GM18868 (cell line): ENCODE results near the gene FAM78B.

Experiments used
- ATAC-seq: cut with Tn5 transposase; IDR thresholded peaks from one replicate; pipeline ENCODE4 v1.9.1; 2021; ENCODE audit warnings: mild to moderate bottlenecking, moderate library complexity; ENCODE audit not compliant: unreplicated experiment

FAM78B gene

DNA sequence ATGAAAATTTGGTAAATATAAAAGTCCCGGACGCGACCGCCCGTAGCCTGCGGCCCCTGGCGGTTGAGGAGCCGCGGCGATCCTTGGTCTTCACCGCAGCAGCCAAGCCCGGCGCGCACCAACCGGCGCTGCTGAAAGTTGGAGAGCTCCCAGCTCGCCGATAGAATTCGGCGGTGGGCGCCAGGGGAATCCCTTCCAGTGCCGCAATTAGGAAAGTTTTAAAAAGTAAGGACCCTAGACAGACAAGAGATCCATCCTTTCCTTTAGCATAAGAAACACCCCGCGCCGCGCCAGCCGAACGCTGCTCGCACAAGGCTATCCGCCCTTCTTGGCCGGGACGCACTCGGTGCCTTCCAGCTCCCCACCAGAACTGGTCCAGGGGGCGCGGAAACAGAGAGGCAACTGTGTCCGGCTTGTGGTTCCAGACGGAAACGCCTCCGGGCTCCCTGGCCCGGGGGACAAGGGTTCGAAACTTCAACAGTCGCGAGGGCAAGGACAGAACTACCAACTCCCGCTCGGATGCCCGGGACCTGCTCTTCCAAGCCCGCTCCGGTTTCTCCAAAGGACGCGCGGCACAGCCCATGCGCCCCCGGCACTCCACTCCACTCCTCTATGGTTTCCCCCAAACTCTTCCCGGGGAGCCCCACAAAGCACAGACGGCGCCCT lies 1.7 kb downstream of the FAM78B start:
- peak; percentile 22 for ATAC-seq

DNA sequence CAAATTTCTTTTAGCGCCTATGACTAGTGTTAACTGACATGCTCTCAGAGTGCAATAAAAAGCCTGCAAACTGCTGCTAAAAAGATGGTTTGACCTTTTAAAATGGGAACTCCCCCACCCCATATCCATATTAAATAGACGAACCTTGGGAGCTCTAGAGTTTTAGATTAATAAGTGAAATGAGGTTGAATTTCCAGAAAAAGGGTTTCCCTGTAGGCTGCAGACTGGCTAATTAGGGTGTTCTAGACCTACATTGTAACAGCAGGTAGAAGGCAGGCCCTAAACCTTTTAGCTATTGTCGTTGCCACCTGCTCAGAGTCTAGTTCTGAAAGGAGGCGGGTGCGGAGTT lies 2.2 kb downstream of the FAM78B start:
- ATAC-seq, result no peak

DNA sequence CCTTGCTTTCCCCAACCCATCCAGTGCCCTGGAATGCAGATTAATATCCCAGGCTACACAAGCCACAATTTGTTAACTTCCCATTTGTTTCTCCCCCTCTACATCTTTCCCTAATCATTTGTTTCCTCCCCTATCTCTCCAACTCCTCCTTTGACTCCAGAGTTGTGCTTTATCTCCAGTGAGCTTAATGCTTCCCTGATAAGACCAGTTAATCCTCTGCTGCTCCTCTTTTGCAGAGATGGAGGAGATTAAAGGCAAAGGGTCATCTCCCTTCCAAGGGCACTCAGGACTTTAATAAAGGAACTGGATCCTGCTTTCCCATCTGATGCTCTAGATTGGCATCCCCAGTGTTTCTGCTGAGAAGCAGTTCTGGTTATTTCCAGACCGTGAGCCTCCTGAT lies 7.1 kb downstream of the FAM78B start:
- ATAC-seq, result no peak

DNA sequence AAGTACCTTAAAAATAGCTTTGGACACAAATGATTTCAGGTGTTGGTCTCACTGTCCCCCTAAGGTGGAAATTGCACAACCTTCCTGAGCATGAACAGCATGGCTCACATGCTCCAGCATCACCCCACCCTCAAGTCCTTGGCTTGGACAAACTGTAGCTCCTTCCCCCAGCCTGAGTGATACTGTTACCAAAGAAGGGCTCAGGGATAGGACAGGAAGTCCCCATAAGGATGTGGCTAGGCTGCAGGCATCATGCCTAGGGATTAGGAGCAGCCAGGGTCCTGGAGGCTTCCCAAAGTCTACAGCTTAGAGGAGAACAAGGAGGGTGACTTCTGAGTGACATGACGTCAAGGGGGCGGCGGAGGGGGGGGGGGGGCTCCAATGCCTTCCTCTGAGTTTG lies 10.1 kb downstream of the FAM78B start:
- ATAC-seq, result no peak

DNA sequence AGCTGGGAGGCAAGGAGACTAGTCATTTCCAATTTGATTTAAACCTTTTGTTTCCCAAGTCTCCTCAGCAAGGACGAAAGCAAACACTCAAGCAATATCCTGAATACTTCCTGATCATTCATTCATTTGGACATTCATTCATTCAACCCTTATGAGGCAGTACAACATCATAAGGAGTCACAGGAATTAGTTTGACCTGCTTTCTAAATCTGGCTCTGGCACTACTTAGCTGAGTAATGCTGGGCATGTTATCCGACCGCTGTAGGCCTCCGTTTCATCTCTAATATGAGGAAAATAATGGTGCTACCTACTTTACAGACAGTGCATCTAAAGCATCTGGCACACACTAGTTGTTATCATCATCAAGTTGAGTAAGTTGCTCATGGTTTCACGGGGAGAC lies 11.7 kb downstream of the FAM78B start:
- ATAC-seq, result no peak

DNA sequence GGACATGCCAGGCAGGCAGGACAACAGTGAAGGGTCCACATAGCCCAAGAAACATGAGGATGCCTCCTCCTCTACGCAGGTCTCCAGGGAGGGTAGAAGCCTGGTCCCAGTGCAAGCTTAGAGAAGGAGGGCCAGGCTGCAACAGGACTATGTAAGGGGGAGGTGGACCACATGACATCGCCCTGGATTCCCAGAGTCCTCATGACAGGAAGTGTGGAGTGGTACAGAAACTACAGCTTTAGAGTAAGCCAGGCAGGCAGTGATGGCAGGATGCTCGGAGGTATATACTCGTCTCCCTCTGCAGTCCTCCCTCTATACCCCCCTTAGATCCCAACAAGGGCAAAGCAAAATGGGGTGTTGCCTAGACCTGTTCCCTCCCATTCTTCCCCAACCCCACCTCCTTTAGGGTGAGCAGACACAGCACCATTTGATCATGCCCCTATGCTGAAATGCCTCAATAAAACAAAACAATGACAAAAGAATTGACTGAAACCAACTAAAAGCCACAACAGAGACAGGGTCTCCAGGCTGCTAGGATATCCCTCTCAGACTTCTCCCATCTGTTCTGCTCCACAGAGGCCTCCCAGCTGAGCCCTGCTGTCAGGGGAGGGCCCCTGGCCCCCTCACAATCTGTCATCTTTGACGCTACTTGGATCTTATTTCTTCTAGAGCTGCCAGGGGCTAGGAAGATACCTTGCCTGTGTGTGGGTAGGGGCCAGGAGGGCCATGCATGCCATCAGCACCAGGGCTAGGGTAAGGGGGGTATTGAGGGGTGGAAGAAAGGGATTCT lies 13.1 kb downstream of the FAM78B start:
- ATAC-seq, result no peak

DNA sequence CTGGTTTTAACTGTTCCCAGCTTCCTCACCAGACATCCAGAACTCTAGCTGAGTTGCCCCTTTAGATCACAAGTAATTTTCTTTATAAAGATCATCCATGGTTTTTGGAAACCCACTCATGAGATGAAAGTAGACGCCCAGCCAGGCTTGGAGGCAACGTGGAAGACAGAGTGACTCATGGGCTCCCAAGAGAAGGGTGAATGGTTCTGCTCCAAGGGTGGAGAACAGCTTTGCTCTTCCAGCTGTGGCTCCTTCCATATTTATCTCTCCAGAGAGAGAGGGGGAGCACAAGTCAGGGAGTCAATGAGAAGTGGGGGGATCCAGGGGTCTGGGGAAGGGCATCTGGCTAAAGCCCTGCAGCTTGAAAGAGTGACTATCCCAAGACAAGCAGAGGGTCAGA lies 13.8 kb downstream of the FAM78B start:
- no peak for ATAC-seq

DNA sequence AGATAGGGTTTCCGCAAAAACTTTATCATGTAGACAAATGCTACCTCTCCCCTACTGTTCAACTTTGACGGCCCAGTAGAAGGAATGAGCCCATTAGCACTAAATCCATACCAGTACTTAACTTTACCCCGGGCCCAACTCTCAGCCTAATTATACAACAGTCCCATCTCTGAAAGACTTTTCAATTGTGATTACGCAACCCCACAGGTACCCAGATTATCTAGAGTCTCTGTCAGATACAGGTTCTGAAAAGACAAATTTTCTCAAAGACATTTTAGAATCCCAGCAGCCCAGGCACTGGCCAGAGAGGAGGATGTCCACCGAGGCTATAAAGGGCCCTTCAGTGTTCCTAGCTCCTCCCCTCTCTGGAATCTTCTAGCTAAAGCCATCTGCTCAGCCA lies 15.0 kb downstream of the FAM78B start:
- no peak for ATAC-seq

DNA sequence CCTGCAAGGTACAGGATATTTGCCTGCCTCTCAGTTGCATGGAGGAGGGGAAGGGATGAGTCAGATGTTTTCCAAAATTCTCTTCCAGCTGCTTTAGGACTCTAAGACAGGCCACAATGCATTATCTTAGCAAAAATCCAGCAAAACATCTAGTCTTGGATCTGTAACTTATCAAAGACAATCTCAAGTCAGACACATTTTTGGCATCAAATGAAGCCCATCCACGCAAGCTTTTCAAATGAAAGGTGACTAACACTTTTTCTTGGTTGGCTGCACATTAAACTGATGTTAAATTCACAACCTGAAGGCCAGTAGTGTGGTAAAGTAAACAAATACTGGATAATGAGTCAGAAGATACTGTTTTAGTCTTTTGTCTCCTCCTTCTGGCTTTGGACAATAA lies 21.3 kb downstream of the FAM78B start:
- no peak for ATAC-seq

DNA sequence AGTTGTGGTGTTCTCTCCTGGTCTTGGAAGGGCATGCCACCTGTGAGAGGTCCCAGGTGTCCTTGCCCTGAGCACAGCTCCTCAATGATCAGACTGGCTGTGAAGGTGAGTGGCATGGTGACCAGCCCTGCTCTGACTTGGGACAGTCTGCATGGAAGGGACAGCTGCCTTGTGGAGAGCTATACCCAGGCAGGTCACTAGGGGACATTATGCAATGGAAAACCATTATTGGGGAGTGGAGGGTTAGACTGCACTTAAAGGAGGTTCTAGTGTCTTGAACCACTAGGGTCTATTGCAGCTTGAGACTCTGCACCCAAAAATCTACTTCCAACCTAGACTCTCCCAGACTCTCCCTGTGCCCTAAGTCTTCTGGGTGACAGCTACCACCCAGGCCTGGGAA lies 24.8 kb downstream of the FAM78B start:
- ATAC-seq, result no peak

DNA sequence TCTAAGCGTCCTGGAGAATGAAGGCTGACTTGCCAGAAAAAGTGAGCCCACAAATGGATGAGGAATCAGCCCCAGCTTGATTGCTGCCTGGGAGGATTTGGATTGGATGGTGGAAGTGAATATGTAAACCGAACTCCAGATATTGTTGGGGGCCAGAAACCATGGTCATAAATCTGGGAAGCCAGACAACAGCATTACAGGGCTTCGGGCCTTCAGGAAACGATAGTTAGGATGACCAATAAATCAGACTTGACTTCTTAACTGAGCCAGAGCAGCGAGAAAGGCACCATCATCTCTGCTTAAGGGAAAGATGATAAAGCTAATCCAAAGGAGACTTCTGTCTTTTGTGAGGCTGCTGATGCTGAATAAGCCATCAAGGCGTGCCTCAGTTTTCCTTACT lies 26.6 kb downstream of the FAM78B start:
- no peak for ATAC-seq

DNA sequence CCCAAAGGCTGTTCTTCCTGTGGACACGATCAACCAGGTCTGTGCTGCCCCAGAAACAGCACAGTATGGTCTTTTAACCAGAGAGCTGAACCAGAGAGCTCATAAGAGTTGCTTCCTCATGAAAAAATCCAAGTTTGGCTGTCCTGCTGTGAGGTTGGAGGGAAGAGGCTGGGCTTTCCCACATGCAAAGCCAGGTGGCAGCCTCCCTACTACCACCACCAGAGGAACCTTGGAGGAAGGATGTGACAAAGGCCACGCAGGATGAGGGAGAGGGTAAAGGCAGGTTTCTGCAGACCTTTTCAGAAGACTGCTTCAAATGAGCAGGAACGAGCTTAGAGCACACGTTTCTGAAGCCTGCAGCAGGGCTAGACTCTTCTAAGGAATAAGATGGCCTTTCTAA lies 27.1 kb downstream of the FAM78B start:
- ATAC-seq, result no peak

DNA sequence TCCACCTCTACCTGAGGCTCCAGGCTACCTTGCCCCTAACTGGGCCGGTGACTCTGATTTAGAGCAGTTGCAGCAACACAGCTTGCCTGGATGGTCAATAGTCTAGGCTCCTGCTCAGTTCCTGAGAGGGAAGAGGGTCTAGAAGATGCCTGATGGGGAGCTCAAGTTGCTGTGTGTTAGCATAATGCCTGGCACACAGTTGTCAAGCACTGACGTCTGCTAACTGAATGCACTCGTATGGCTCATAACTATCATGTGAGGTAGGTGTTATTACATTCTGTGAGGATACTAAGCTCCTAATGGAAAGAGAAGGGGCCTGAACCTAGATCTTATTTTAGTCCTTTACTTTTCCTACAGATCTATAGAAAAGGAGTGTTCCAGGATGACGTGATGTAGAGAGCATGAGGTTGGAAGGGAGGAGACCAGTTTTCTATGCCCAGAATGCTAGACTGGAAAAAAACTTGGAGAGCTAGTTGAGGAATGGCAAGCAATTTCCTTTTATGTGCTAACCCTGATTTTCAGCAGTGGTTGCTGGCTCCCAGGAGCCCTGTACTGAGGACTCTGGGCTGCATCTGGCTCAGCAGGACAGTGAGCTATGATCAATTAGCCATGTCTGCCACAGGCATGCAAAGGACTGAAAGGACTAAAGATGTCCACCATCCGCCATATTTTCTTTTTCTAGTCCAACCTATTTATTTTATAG lies 30.0 kb downstream of the FAM78B start:
- no peak for ATAC-seq

DNA sequence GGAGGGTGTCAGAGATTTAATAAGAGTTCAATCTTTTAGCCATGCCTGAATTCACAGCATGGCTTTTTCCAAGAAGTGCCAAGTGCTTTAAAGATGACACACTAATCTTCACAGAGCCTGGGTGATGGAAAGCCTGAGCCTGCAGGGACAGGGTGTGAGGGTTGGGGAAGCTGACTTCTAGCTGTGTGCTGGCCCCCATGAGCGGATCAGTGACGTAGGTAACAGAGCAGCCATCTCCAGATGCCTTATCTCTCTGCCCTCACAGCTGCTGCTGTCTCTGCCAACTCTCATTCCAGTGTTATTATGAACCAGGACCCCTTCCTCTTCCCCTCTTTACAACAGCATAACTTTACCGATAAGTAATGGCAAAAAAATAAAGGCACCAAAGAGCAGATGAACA lies 30.6 kb downstream of the FAM78B start:
- no peak for ATAC-seq

DNA sequence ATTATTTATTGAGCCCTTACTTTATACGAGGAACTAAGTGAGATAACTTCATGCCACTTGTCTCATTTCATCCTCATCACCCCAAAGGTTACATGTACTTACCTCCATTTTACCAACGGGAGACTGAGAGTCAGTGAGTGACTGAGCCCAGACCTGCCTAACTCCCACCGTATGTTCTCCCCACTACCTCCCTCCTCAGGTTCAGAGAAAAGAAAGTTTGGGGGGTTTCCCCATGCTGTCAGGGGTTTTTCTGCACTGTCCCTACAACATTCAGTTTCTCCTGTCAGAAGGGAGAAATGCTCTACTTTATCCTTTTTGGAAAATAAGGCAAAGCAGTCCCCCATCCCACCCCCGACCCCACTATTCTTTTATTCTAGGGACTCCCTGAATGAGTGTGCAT lies 32.9 kb downstream of the FAM78B start:
- ATAC-seq, result peak; percentile 88

DNA sequence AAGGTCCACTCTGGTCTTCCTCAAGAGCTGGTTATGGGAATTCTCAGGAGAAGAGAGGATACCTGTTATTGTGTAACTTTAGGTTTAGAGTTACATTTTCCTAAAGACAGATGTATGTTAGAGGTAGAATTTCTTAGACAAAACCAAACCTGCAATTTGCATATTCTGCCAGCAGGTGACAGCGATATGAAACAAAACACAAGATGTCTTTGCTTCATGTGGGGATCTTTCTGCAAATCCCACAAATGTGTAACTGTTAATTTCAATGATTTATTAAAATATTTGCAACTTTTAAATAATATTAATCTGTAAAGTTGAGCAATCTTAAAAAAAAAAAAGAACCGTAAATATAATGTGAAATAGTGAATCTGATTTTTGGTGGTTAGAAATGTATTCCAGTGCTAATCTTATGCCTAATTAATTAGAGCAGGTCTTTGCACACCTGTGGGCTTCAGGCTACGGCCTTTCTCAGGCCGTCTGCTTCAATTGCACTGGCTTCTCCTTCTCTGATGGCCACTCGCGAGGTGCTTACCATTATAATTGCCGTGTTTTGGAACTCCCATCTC lies 33.4 kb downstream of the FAM78B start:
- ATAC-seq, result peak; percentile 9

DNA sequence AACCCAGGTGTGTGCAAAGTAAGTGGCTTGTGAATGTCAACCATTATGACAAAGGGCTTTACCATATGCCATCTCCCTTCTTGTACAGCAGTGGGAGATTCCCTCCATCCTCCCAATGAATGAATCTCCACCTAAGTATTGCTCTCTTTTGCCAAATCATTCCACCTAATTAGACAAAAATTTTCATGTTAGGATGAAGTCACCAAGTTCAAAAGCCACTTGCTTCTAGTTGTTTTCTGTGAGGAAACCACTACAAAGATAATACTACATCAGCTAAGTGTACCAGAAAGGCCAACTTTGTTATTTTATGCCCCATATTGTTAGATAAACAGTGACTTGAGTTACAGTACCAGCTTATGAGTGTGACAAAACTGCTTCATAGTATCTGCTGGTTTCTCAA lies 34.3 kb downstream of the FAM78B start:
- ATAC-seq, result no peak

DNA sequence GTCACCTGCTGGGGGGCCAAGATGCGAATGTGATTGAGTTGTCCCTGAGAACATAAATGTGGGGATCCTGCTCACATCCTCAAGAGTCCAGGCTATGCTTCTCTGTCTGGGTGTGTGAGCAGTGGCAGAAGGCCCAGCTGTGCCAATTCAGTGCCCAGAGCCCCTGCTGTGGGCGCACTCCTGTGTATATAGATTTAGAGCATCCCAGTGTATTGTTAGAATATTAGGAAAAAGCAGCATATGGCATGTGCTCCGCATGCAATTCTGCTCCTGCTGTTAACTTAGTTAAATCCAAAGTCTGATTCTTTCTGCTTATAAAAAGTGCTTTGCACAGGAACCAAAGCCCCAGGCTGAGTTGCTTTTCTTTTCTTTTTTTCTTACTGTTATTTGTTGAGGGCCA lies 37.8 kb downstream of the FAM78B start:
- ATAC-seq, result no peak

DNA sequence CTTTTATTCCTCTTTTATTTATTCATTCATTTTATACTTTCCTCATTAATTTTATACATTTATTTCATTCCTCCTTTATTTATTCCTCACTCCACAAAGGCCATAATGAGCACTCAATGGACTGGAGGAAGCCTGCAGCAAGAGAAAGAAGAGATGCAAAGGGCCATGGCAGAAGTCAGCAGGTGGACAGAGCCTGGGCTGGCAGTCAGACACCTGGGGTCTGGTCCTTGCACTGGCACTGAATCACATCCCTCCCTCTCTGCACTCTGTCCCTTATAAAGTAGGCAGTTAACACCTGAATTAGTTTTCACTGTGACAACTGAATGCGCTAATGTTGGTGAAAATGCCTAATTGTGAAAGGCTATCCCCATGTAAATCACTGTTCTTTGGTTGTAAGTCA lies 38.6 kb downstream of the FAM78B start:
- no peak for ATAC-seq

DNA sequence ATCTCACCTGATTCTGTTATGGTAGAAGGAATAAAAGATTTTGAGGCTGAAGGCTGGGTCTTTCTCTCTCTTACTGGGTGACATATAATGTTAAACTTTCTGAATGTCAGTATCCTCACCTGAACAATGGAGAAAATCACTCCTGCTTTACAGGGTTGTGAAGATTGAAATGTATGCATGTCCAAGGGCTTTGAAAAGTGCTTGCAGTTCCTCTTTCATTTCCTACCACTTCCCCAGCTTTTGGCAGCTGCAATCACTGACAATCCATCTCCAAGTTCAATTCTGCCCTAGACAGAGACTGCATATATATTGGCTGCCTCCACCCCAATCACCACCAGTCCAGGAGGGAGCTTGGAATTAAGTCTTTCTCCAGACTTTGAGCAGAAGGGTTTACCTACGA lies 39.8 kb downstream of the FAM78B start:
- peak; percentile 52 for ATAC-seq

DNA sequence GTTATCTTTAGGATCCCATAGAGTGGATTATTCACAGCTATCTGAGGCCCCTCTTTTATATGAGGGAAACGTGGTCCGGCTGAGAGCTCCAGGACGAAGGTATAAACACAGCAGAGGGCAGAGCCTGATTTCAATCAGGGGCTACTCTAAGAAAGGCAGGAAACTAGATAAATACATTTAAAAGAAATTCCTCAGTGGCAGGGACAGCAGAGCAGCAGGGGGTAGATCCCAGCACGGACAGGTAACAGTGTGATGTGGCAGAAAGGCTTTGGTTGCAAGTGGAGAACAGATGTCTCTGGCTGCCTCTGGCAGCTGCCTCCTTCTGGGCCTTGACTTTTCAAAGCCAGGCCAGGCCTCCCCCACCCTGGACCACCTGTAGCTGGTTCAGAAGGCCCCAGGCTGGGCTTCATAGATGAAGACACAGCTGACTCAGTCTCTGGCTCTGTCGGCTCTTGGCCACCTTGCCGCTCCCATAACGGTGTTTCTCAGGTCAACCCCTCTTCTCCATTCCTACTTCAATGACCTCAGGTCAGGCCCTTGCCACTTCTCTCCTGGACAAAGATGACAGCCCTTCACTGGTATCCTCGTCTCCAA lies 43.8 kb downstream of the FAM78B start:
- no peak for ATAC-seq

DNA sequence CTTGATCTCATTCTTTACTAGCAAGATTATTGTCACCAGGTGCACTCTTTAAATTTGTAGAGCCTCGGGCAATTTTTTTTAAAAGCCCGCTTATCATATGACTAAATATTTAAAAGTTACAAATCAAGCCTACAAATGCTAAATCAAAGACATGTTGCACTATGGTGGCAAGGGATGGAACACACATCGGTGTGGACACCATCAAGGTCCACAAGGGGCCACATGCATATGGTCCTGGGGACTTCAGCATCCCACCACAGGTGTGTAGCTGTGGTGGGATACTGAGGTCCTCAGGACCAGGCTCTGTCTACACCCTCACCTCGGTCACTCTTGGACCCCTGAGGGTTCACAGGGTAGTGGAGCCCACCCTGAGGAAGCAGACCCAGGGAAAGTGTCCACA lies 45.8 kb downstream of the FAM78B start:
- no peak for ATAC-seq
